SH-SY5Y (cell line): ENCODE measurements around the gene TRPC4AP.

Source experiments
- GATA2 ChIP-seq: IDR thresholded peaks from 2 replicates; pipeline ENCODE4 v1.6.1; 2011; ENCODE audit warnings: mild to moderate bottlenecking, low read depth, low read length
- GATA3 ChIP-seq: IDR thresholded peaks from 2 replicates; pipeline ENCODE4 v1.6.1; 2011; ENCODE audit warnings: low read depth, mild to moderate bottlenecking, low read length, moderate library complexity

DNA sequence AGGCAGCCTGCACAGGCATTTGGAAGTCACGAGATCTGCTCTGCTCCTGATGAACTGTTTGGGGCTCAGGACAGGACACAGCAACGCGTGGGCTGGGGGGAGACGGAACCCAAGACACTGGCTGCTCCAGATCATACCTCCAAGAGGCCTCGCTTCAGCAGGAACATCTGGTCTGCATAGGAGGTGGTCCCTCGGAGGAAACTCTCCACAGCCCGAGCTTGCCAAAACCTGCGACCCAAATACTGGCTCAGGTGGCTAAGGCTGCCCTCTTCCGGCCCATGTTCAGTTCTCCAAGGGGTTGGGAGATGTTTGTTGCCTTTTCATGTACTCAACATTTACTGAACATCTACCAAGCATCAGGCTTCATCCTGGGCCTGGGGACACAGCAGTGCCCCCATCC, 85.2 kb downstream of the TRPC4AP start:
- TF ChIP-seq GATA2 (no peak), GATA3 (no peak)
